Neural cell (in vitro differentiated cells): ENCODE results near the gene RANBP3.

Experiments
- CTCF ChIP-seq: fragments of 450-650 bp; IDR thresholded peaks from 2 replicates; pipeline ENCODE4 v1.5.1; 2014; ENCODE audit warnings: antibody characterized with exemption, mild to moderate bottlenecking, moderate library complexity; ENCODE audit not compliant: poor library complexity, severe bottlenecking
- EZH2 ChIP-seq: fragments of 200-600, 300-800 bp; shearing (Covaris generic), sonication (generic); IDR thresholded peaks from 2 replicates; pipeline ENCODE4 v1.6.1; 2014; ENCODE audit warnings: antibody characterized with exemption, low read length, borderline replicate concordance, mild to moderate bottlenecking; ENCODE audit not compliant: insufficient read depth, poor library complexity, severe bottlenecking
- POLR2AphosphoS5 ChIP-seq: IDR thresholded peaks from 2 replicates; pipeline ENCODE4 v1.6.1; 2012
- TAF1 ChIP-seq: IDR thresholded peaks from 2 replicates; pipeline ENCODE4 v1.6.1; 2012; ENCODE audit warnings: low read depth

GRCh38 chr19:5894704-5895349, 83.1 kb downstream of the RANBP3 start:
- TF ChIP-seq TAF1 (no peak), CTCF (no peak), POLR2AphosphoS5 (no peak), EZH2 (no peak)
